ENCODE measurements around the gene ZNF256.

Gene ZNF256

DNA sequence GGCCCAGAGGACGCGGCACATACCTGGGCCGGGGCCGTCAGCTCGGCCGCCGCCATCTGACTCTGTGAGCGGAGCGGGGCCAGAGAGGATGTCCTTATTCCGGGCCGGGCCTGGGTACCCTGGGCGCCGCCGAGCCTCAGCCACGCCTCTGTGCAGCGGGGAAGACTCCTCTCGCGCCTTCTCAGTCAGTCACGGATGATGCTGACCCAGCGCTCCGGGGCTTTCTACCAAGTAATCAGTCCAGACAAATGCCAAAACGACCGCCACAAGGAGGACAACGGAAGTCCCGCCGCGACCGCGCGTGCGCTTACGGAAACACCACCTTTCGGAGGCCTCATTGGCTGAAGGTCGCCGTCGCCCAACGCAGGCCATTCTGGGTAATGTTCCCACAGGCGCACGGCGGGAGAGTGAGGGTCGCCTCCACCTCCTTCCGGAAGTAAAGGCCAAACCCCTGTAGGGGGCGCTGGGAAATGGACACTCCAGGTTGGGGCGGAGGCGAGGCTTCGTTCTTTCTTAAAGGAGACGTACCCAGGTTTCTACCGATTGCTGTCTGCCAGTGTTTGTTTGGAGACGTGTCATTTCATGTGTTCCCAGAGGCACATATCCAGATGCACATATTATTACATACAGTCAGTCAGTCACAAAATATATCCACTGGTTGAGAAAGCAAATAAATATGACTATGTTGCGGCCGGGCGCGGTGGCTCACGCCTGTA lies at the start of gene ZNF256:
TSS of gene ZNF256 (minus strand) at position 288 of the 716 bp plus-strand sequence. CDS start at position 56, 232 bp downstream.
- DNase-seq (ENCODE audit: low read depth) = peak; percentile 97

DNA sequence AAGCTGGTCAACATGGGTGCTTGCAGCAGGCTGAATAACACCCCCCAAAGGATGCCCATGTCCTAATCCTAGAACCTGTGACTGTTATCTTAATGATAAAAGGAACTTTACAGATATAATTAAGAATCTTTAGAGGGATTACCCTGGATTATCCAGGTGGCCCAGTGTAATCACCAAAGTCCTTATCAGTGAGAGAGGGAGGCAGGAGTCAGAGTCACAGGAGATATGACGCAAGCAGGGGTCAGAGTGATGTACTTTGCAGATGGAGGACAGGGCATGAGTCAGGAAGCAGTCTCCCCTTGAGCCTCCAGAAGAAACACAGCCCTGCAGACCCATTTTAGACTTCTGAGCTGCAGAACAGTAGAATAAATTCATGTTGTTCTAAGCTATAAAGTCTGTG lies 45.3 kb upstream of the ZNF256 start:
- TF ChIP-seq, protein P1, sequence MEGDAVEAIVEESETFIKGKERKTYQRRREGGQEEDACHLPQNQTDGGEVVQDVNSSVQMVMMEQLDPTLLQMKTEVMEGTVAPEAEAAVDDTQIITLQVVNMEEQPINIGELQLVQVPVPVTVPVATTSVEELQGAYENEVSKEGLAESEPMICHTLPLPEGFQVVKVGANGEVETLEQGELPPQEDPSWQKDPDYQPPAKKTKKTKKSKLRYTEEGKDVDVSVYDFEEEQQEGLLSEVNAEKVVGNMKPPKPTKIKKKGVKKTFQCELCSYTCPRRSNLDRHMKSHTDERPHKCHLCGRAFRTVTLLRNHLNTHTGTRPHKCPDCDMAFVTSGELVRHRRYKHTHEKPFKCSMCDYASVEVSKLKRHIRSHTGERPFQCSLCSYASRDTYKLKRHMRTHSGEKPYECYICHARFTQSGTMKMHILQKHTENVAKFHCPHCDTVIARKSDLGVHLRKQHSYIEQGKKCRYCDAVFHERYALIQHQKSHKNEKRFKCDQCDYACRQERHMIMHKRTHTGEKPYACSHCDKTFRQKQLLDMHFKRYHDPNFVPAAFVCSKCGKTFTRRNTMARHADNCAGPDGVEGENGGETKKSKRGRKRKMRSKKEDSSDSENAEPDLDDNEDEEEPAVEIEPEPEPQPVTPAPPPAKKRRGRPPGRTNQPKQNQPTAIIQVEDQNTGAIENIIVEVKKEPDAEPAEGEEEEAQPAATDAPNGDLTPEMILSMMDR (conservative IDR thresholded peaks at IDR 0.05; ENCODE audit: low read depth, low read length) = no peak
- no peak for DNase-seq (ENCODE audit: low read depth)

More for the DNA sequence above, at the start of gene ZNF256:
- TF ChIP-seq, protein P1 (conservative IDR thresholded peaks at IDR 0.05; ENCODE audit: low read depth, low read length) = peak; percentile 71
- H3K4me3 ChIP-seq (ENCODE audit: low read depth, low read length) = peak within 1 kb of the TSS; percentile 86

DNA sequence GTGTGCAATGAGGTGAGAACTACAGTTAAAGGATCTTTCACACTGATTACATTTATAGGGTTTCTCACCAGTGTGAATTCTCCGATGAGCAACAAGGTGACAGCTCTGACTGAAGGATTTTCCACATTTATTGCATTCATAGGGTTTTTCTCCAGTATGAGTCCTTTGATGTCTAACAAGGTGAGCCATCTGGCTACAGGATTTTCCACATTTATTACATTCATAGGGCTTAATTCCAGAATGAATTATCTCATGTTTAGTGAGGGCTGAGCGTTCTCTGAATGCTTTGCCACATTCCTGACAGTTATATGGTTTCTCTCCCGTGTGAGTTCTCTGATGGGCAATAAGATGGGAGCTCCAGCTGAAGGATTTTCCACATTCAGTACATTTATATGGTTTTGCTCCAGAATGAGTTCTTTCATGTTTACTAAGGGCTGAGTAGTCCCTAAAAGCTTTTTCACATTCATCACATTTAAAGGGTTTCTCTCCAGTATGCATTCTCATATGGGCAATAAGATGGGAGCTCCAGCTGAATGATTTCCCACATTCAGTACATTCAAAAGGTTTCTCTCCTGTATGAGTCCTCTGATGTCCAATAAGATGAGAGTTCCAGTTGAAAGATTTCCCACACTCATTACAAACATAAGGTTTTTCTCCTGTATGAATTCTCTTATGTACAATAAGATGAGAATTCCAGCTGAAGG lies 31.2 kb upstream of the ZNF256 start:
- peak; percentile 9 for DNase-seq (ENCODE audit: low read depth)
- H3K4me3 ChIP-seq (ENCODE audit: low read depth, low read length) = no peak overlapping the region

More for the DNA sequence above, 45.3 kb upstream of the ZNF256 start:
- no peak overlapping the region for H3K4me3 ChIP-seq (ENCODE audit: low read depth, low read length)

DNA sequence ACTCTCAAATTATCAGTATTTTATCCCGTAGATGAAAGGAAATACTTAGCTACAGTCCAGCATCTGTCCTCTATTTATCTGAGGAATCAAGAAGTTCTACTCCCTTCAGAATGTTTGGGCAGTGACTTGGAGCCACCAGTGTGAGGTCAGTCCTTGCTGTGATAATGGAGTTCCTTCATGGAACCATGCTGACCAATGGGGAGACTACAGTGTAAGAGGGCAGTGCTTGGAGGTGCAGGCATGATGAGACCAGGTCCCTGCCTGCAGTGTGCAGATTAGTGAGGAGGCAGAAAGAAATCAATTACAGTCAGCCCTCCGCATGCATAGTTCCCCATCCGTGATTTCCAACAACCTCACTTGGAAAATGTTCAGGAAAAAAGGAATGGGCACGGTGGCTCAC lies 26.9 kb upstream of the ZNF256 start, which contains the start of gene C19orf18:
TSS of gene C19orf18 (minus strand) at position 101 of the 400 bp plus-strand sequence. CDS start 102 bp downstream, outside the sequence.
- no peak within 1 kb of the TSS for H3K4me3 ChIP-seq (ENCODE audit: low read depth, low read length)

More for the DNA sequence above, 31.2 kb upstream of the ZNF256 start:
- TF ChIP-seq, protein P1 (conservative IDR thresholded peaks at IDR 0.05; ENCODE audit: low read depth, low read length) = no peak

DNA sequence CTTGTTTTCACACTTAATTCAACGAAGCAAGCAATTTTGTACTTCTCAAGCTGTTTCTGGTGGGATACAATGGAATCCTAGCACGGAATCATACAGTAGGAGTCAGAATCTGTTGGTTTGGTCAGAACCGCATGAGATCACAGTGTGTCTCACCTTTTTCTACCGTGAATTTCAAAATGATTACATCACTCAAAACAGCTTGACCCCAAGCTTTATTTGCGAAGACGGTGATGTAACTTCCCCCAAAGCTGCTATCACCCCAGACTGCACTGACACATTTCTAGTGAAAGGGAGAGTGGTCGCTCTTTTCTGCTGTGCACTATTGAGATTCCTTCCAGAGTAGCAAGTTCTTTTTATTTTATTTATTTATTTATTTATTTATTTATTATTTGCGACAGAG lies 17.3 kb upstream of the ZNF256 start:
- H3K4me3 ChIP-seq (ENCODE audit: low read depth, low read length) = no peak overlapping the region
- TF ChIP-seq, protein P1 (conservative IDR thresholded peaks at IDR 0.05; ENCODE audit: low read depth, low read length) = no peak
- no peak for DNase-seq (ENCODE audit: low read depth)

More for the DNA sequence above, 26.9 kb upstream of the ZNF256 start, which contains the start of gene C19orf18:
- DNase-seq (ENCODE audit: low read depth) = no peak
- TF ChIP-seq, protein P1 (conservative IDR thresholded peaks at IDR 0.05; ENCODE audit: low read depth, low read length) = no peak

DNA sequence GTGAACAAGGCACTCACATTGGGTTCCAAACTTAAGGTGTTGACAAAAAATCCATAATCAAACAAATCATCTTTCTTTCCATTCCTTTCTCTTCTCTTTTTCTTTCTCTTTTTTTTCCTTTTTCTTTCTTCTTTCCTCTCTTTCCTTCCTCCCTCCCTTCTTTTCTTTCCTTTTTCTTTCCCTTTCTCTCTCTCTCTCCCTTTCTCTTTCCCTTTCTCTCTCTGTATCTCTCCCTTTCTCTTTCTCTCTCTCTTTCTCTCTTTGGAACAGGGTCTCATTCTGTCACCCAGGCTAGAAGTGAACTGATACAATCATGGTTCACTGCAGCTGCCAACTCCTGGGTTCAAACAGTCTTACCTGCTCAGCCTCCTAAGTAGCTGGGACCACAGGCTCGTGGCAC lies 14.3 kb upstream of the ZNF256 start:
- no peak overlapping the region for H3K4me3 ChIP-seq (ENCODE audit: low read depth, low read length)
- DNase-seq (ENCODE audit: low read depth) = no peak
- TF ChIP-seq, protein P1 (conservative IDR thresholded peaks at IDR 0.05; ENCODE audit: low read depth, low read length) = no peak

All from choroid plexus epithelial cell (primary cell).